HG02610 (cell line): ENCODE results near the gene PCDH12.

ENCODE experiments used
- ATAC-seq: cut with Tn5 transposase; IDR thresholded peaks from one replicate; pipeline ENCODE4 v1.9.1; 2021; ENCODE audit warnings: mild to moderate bottlenecking, moderate library complexity; ENCODE audit not compliant: unreplicated experiment

PCDH12 gene

GRCh38 chr5:141910271-141910673 is 47.7 kb downstream of the PCDH12 start:
- no peak for ATAC-seq

- ATAC-seq: no peak
Observed at GRCh38 chr5:141909212-141909611, 48.8 kb downstream of the PCDH12 start.

- no peak for ATAC-seq
Observed at GRCh38 chr5:141908796-141909195, 49.2 kb downstream of the PCDH12 start.

- ATAC-seq: no peak
Observed at GRCh38 chr5:141906972-141907371, 51.0 kb downstream of the PCDH12 start.

GRCh38 chr5:141906517-141906916 is 51.5 kb downstream of the PCDH12 start:
- no peak for ATAC-seq

- no peak for ATAC-seq
Observed at GRCh38 chr5:141904551-141904950, 53.5 kb downstream of the PCDH12 start.

- ATAC-seq: no peak
Observed at GRCh38 chr5:141903261-141903660, 54.7 kb downstream of the PCDH12 start.

GRCh38 chr5:141902015-141902814 is 55.8 kb downstream of the PCDH12 start:
- ATAC-seq: no peak

- no peak for ATAC-seq
Observed at GRCh38 chr5:141898448-141899049, 59.5 kb downstream of the PCDH12 start.

GRCh38 chr5:141897425-141897824 is 60.6 kb downstream of the PCDH12 start:
- ATAC-seq: no peak
